SIG-M5 treated with dmso at 0.1 percent for 504 hours (cell line): ENCODE data around the gene CEP44.
"Not testable (repeated sequence)": the region's sequence is repeated elsewhere in the genome, so short reads cannot be mapped to it uniquely, and the experiment has no call there.

Experiments
- DNase-seq: peaks from one replicate; lab custom pipeline; 2025; ENCODE audit not compliant: unreplicated experiment; lab: John Stamatoyannopoulos, UW

CEP44 gene

DNA sequence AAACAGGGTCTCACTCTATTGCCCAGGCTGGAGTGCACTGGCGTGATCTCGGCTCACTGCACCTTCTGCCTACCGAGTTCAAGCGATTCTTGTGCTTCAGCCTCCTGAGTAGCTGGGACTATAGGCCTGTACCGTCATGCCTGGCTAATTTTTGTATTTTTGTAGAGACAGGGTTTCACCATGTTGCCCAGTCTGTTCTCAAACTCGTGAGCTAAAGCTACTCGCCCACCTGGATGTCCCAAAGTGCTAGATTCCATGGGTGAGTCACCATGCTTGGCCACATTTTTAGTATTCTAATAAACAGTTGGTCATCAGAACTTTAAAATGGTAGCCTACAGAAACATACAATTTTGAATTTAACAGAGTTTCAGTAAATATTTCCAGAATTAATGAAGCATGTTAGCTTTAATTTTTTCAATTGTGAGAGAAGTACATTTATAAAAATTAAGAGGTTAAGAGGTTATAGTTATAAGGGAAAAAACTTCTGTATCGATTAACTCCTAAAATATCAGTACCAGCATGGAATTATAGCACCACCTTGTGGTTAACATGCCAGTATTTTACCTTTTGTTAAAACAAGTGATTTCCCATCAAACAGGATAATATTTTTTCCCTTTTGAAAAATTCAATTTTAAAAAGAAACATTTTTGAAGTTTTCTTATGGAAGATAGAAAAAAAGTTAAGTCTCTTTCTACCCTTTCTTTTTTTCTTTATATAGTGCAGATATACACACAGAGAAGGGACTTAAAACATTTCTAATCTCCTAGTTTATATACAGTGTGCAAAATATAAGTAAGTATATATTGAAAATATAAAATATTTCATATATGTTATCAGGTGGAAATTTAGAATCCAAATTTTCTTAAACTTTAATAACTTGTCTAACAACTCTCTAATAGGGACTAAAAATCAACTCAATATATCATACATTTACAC is 35.4 kb downstream of the CEP44 start:
- DNase-seq: no peak

DNA sequence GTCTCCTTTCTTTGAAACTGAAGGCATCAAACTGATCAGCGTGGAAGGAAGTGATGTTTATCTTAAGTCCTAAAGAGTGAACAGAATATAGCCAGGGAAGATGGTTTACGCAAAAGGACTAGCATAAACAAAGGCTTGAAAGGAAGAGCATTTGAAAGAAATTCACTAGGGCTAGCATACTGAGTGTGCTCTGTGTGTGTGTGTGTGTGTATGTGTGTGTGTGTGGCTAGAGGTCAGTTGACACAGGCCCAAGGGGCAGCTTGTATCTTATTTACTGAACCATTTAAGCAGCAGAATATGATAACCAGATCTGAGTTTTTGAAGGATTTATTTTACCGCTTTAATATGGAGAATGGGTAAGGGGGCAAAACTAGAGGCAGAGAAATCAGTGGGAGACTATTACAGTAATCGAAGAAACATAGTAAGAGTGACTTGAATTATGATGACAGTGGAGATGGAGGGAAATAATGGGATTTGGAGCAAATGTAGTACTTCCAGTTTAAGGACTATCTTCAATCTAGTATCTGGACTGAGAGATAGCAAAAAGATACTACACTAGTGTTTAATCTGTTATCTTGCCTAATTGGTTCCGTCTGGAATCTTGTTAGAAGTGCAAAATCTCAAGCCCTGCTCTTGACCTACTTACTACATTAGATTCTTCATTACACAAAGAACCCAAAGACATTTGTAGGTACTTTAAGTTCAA is 36.9 kb downstream of the CEP44 start:
- DNase-seq: no peak

- DNase-seq: no peak
Measured at GRCh38 chr4:174324236-174324635, 40.5 kb downstream of the CEP44 start.

DNA sequence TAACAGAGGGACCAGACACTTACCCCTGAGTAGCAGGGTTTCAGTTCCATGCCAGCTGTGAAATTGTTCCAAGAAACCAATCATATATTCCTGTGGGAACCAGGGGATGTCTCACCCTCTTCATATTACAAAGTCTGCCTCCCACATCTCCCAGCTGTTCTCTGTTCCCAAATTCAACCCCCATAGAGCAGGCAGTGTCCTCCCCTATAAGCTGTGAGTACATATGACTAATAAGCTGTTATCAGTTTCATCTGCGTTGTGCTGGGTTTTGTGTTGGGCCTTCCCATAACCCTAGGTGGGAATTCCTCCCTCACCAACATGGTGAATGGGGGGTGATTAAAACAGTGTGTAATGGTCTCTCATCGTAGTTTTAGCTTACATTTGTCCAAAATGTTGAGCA is 41.0 kb downstream of the CEP44 start:
- DNase-seq: no peak

- DNase-seq: no peak
Measured at GRCh38 chr4:174332741-174333493, 49.2 kb downstream of the CEP44 start.

- DNase-seq: no peak
Measured at GRCh38 chr4:174334628-174335027, 50.9 kb downstream of the CEP44 start.

DNA sequence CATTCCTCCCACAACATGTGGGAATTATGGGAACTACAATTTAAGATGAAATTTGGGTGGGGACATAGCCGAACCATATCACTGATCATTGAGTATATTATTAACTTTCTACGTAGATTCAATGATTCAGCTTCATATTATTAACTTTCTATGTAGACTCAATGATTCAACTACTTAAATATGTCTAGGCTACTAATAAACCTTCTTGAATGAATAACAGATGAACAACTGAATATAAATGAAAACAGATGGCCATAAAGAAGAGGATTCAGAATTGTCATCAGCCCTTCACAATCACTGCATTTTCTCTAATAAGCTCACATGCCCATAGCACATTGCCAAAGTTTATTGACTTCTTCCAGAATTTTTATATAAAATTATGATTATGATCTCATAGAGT is 57.0 kb downstream of the CEP44 start:
- DNase-seq: no peak

DNA sequence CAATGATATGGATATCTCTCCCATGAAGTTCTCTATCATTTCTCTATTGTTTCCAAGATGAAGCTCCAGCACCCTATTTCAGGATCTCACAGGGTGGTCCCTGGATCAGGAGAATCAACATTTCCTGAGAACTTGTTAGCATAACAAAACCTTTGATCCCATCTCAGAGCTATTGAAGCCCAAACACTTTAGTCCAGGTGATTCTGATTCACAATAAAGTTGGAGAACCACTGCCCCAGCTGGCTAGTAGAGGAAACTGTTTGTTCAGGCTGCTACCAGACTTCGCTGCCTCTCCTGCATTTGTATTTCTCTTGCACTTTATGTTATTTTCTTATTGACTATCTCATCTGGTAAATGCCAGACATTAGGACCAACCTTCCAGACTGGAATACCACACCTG is 65.4 kb downstream of the CEP44 start:
- no peak for DNase-seq

- no peak for DNase-seq
Measured at GRCh38 chr4:174352061-174352819, 68.5 kb downstream of the CEP44 start.

DNA sequence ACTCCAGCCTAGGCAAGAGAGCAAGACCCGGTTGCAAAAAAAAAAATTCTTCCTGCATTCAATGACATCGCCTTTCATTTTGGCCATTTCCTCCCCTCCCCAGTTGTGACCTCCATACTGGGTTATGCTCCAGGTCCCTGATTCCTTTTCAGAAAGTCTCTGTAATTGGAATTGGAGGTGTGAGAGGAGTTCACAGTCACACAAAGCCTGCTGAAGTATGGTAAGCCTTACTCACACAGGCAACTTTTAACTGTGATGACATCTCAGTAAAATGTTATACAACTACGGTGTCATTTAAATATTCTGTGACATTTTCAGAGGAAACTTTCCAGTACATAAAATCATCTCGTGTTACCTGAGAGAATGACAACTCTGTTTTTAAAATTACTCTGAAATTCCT is 73.6 kb downstream of the CEP44 start:
- DNase-seq: no peak

DNA sequence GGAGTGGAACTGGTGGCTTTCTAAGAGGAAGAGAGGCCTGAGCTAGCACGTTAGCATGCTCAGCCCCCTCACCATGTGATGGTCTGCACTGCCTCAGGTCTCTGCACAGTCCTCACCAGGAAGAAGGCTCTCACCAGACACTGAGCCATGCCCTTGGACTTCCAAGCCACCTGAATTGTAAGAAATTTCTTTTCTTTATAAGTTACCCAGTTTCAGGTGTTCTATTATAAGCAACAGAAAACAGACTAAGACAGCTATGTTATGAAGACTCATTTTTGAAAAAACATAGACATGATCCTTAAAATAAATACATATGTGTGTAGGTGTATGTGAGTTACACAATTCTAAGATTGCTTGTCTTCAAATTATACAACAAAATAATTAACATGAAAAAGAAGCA is 74.7 kb downstream of the CEP44 start:
- DNase-seq: no peak

DNA sequence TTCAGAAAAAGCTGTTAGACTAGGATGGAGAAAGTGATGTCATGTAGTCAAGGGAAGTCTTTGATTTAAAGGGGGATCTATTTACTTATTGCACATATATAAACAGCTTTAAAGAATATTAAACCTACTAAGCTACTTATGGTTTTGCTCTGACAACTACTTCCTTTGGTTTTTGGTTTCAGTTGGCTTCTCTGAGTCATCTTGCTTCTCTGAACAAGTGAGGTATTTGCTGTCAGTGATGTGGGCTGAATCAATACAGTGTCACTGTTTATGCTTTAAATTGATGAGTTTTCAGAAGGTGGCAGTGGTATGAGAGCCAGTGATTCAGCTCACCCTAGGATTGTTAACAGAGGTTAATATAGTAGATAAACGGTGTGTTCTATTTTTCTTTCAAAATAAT is 75.1 kb downstream of the CEP44 start:
- no peak for DNase-seq

DNA sequence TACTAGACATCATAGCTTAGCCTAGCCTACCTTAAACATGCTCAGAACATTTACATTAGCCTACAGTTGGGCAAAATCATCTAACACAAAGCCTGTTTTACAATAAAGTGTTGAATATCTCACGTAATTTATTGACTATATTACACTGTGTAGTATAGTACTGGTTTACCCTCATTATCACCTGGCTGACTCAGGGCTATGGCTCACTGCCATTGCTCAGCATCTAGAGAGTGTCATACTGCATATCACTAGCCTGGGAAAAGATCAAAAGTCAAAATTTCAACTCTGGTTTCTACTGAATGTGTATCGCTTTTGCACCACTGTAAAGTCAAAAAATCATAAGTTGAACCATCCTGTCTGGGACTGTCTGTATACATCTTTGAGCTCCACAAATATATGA is 78.6 kb downstream of the CEP44 start:
- no peak for DNase-seq

GRCh38 chr4:174363782-174364181 is 80.1 kb downstream of the CEP44 start:
- DNase-seq: not testable (repeated sequence)

DNA sequence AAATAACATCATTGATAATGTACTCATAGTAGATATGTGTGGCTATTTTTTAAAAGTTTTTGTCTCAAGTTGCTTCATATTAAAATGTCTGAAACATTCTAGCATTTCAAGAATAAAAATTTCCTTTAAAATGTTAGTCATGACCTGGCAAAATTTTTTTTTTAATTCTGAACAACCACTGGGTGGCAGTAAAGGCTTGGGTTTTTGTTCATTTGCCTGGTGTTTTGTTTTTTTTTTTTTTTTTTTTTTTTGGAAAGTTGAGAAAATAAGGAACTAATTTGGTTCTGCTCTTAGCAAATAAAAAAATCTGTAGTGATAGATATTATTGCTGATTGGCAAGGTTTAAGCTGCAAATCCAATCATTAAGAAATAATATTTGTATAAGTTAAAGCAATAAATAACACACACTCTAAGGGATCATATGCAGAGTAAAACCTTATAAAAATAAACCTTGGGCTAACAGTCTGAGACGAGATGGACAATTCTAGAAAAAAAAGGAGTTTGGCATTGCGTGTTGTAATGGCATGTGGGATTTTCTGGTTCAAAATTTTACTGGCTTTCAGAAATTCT is 81.4 kb downstream of the CEP44 start:
- DNase-seq: peak; percentile 49

GRCh38 chr4:174369985-174370384 is 86.3 kb downstream of the CEP44 start:
- DNase-seq: no peak

DNA sequence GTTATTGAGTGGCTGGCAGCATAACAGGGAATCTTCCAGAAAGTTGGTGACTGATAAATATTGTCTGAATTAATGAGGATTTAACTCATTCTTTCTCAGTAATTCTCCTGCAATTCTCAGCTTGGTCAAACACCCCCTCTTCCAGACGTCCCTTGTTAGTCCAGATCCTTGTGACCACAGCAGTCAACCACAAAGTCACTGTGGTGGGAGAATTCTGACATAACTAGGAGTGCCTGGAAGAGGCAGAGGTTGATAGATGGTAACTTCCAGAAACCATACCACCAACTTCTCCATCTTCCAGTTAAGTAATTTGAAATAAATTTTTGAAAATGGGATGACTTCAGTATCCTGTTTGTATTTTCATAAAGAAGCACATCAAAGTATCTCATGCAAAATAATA is 90.1 kb downstream of the CEP44 start:
- no peak for DNase-seq

DNA sequence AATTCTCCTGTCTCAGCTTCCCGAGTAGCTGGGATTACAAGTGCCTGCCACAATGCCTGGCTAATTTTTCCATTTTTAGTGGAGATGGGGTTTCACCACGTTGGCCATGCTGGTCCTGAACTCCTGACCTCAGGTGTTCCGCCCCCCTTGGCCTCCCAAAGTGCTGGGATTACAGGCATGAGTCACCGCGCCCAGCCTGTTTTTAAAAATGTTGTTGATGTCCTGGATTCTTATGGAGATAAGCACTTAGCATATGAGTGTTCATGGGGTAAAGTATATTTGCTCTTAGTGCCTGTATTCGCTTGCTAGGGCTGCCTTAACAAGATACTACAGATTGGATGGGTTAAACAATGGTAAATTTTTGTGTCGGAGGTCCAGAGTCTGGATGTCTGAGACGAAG is 91.7 kb downstream of the CEP44 start:
- no peak for DNase-seq

- no peak for DNase-seq
Measured at GRCh38 chr4:174377613-174378012, 93.9 kb downstream of the CEP44 start.

GRCh38 chr4:174378951-174379350 is 95.2 kb downstream of the CEP44 start:
- DNase-seq: no peak

DNA sequence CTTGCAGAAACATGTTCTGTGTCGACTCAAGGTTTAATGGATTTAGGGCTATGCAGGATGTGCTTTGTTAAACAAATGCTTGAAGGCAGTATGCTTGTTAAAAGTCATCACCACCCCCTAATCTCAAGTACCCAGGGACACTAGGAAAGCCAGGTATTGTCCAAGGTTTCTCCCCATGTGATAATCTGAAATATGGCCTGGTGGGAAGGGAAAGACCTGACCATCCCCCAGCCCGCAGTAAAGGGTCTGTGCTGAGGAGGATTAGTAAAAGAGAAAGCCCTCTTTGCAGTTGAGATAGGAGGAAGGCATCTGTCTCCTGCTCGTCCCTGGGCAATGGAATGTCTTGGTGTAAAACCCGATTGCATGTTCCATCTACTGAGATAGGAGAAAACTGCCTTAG is 96.5 kb downstream of the CEP44 start:
- DNase-seq: not testable (repeated sequence)
